GM13977 (cell line): ENCODE data around the gene LACC1.

ENCODE experiments used
- DNase-seq: peaks from one replicate; pipeline ENCODE4 v3.0.0; 2012; ENCODE audit warnings: low spot score
- CTCF ChIP-seq: IDR thresholded peaks from 2 replicates; pipeline ENCODE4 v1.5.1; 2012; ENCODE audit warnings: mild to moderate bottlenecking, control low read depth; ENCODE audit not compliant: insufficient read depth; ENCODE audit errors: extremely low read depth, missing control alignments
- in situ Hi-C: fragments of 300-500 bp; cut with MboI; formaldehyde crosslinking; loops from one replicate; pipeline ENCODE4 v1.12.0; 2022; ENCODE audit warnings: low sequenced_read_pairs, low pct_unique_long_range_greater_than_20kb, mixed read lengths, inconsistent platforms; ENCODE audit not compliant: unreplicated experiment

The LACC1 gene

GRCh38 chr13:43916828-43917227, 37.1 kb downstream of the LACC1 start:
- no peak for DNase-seq
- in situ Hi-C loops = no loop called here
- no peak for TF ChIP-seq CTCF

- no peak for TF ChIP-seq CTCF
- in situ Hi-C loops = no loop called here
- no peak for DNase-seq
Measured at GRCh38 chr13:43918636-43919035, 38.9 kb downstream of the LACC1 start.

- in situ Hi-C loops = no loop called here
- no peak for TF ChIP-seq CTCF
- no peak for DNase-seq
Measured at GRCh38 chr13:43920965-43921674, 41.4 kb downstream of the LACC1 start.

- in situ Hi-C loops = no loop called here
- TF ChIP-seq CTCF = no peak
- no peak for DNase-seq
Measured at GRCh38 chr13:43924549-43925245, 45.0 kb downstream of the LACC1 start.

- no peak for DNase-seq
- in situ Hi-C loops = no loop called here
- TF ChIP-seq CTCF = no peak
Measured at GRCh38 chr13:43929947-43930346, 50.2 kb downstream of the LACC1 start.

- in situ Hi-C loops = no loop called here
- DNase-seq = peak; percentile 44
- TF ChIP-seq CTCF = no peak
Measured at GRCh38 chr13:43933378-43933777, 53.7 kb downstream of the LACC1 start.
